H9 (cell line): ENCODE measurements around the gene IL18BP. TPM values are rescaled to one million over a fixed set of nuclear protein-coding genes. Genes with fewer than 3 reads are reported as not detected.

Experiments used
- DNase-seq: peaks from one replicate; pipeline ENCODE4 v3.0.0-alpha.2; 2017
- H2AFZ ChIP-seq: one replicate; pipeline ENCODE4 v1.6.1; 2013; ENCODE audit warnings: mild to moderate bottlenecking, low read length, control low read depth, moderate library complexity
- H2AK5ac ChIP-seq: 2 replicates; pipeline ENCODE4 v1.6.1; 2013; ENCODE audit warnings: low read length, control low read depth, mixed read lengths; ENCODE audit not compliant: insufficient read length
- H2BK120ac ChIP-seq: one replicate; pipeline ENCODE4 v1.6.1; 2013; ENCODE audit warnings: low read depth, mild to moderate bottlenecking, low read length, control low read depth, inconsistent platforms; ENCODE audit not compliant: poor library complexity, severe bottlenecking
- H2BK12ac ChIP-seq: 2 replicates; pipeline ENCODE4 v1.6.1; 2013; ENCODE audit warnings: low read length, control low read depth, mixed read lengths, low read depth; ENCODE audit not compliant: insufficient read length
- H2BK15ac ChIP-seq: 2 replicates; pipeline ENCODE4 v1.6.1; 2013; ENCODE audit warnings: low read depth, low read length, control low read depth
- H2BK20ac ChIP-seq: one replicate; pipeline ENCODE4 v1.6.1; 2013; ENCODE audit warnings: low read depth, mild to moderate bottlenecking, low read length, control low read depth, inconsistent platforms; ENCODE audit not compliant: poor library complexity, severe bottlenecking
- H2BK5ac ChIP-seq: 2 replicates; pipeline ENCODE4 v1.6.1; 2013; ENCODE audit warnings: low read length, control low read depth, mixed read lengths; ENCODE audit not compliant: insufficient read length
- H3K14ac ChIP-seq: 2 replicates; pipeline ENCODE4 v1.6.1; 2013; ENCODE audit warnings: low read length, control low read depth; ENCODE audit not compliant: insufficient read depth
- H3K18ac ChIP-seq: 2 replicates; pipeline ENCODE4 v1.6.1; 2013; ENCODE audit warnings: low read depth, mild to moderate bottlenecking, mixed read lengths, low read length, control low read depth; ENCODE audit not compliant: insufficient read length
- H3K23ac ChIP-seq: 2 replicates; pipeline ENCODE4 v1.6.1; 2013; ENCODE audit warnings: low read length, control low read depth, mixed read lengths, low read depth; ENCODE audit not compliant: insufficient read length
- H3K23me2 ChIP-seq: 2 replicates; pipeline ENCODE4 v1.6.1; 2013; ENCODE audit warnings: low read depth, mild to moderate bottlenecking, mixed read lengths, low read length, control low read depth; ENCODE audit not compliant: insufficient read length, poor library complexity, severe bottlenecking
- H3K27ac ChIP-seq: 2 replicates; pipeline ENCODE4 v1.5.1; 2013; ENCODE audit warnings: low read length, control low read depth, mixed read lengths, low read depth; ENCODE audit not compliant: insufficient read length
- H3K27me3 ChIP-seq: 2 replicates; pipeline ENCODE4 v1.6.1; 2013; ENCODE audit warnings: low read length, control low read depth, inconsistent platforms; ENCODE audit not compliant: insufficient read depth
- H3K4ac ChIP-seq: 2 replicates; pipeline ENCODE4 v1.6.1; 2013; ENCODE audit warnings: low read depth, mild to moderate bottlenecking, control low read depth, inconsistent platforms, low read length, moderate library complexity
- H3K4me1 ChIP-seq: 2 replicates; pipeline ENCODE4 v1.6.1; 2013; ENCODE audit warnings: low read length, control low read depth, inconsistent platforms; ENCODE audit not compliant: insufficient read depth
- H3K4me2 ChIP-seq: 2 replicates; pipeline ENCODE4 v1.6.1; 2013; ENCODE audit warnings: low read length, control low read depth, mixed read lengths; ENCODE audit not compliant: insufficient read length, insufficient read depth
- H3K56ac ChIP-seq: 2 replicates; pipeline ENCODE4 v1.6.1; 2013; ENCODE audit warnings: low read depth, mild to moderate bottlenecking, mixed read lengths, low read length, control low read depth; ENCODE audit not compliant: insufficient read length
- H3K79me1 ChIP-seq: 2 replicates; pipeline ENCODE4 v1.6.1; 2013; ENCODE audit warnings: low read depth, mild to moderate bottlenecking, moderate library complexity, low read length, control low read depth, inconsistent platforms; ENCODE audit not compliant: insufficient read depth, poor library complexity, severe bottlenecking
- H3K79me2 ChIP-seq: 2 replicates; pipeline ENCODE4 v1.6.1; 2013; ENCODE audit warnings: low read length, control low read depth, inconsistent platforms; ENCODE audit not compliant: insufficient read depth
- H3K9ac ChIP-seq: 2 replicates; pipeline ENCODE4 v1.6.1; 2013; ENCODE audit warnings: low read length, control low read depth, mixed read lengths; ENCODE audit not compliant: insufficient read length; ENCODE audit errors: extremely low read depth
- H3K9me3 ChIP-seq: one replicate; pipeline ENCODE4 v1.6.1; 2013; ENCODE audit warnings: low read depth, low read length, inconsistent platforms; ENCODE audit not compliant: control insufficient read depth
- H3T11ph ChIP-seq: one replicate; pipeline ENCODE4 v1.6.1; 2013; ENCODE audit warnings: mild to moderate bottlenecking, low read length, control low read depth, inconsistent platforms
- H4K20me1 ChIP-seq: one replicate; pipeline ENCODE4 v1.6.1; 2013; ENCODE audit not compliant: control insufficient read depth, insufficient read length, insufficient read depth
- H4K5ac ChIP-seq: 2 replicates; pipeline ENCODE4 v1.6.1; 2013; ENCODE audit warnings: low read depth, mild to moderate bottlenecking, mixed read lengths, low read length, control low read depth; ENCODE audit not compliant: insufficient read length
- H4K8ac ChIP-seq: replicated peaks from 2 replicates; pipeline ENCODE4 v1.6.1; 2013; ENCODE audit warnings: low read length, control low read depth, mixed read lengths, low read depth; ENCODE audit not compliant: insufficient read length
- H4K91ac ChIP-seq: 2 replicates; pipeline ENCODE4 v1.6.1; 2013; ENCODE audit warnings: low read depth, mild to moderate bottlenecking, moderate library complexity, mixed read lengths, low read length, control low read depth; ENCODE audit not compliant: insufficient read length
- H3K27ac Mint-ChIP-seq, 3 experiments: 2 replicates in 2 of 3; 3 replicates in 1 of 3; pipeline ENCODE4 v1.8.0; 2020 to 2021; ENCODE audit warnings: mixed read lengths in 3 of 3, mild to moderate bottlenecking in 1 of 3, moderate library complexity in 1 of 3
- H3K27me3 Mint-ChIP-seq: 2 replicates; pipeline ENCODE4 v1.8.0; 2021; ENCODE audit warnings: low read depth, mild to moderate bottlenecking, moderate library complexity, mixed read lengths
- H3K36me3 Mint-ChIP-seq, 3 experiments: 2 replicates in 2 of 3; 3 replicates in 1 of 3; pipeline ENCODE4 v1.8.0; 2020 to 2021; ENCODE audit warnings: low read depth in 3 of 3, mixed read lengths in 3 of 3; ENCODE audit not compliant: insufficient read depth in 1 of 3
- H3K4me1 Mint-ChIP-seq, 2 experiments: 2 replicates each; pipeline ENCODE4 v1.8.0; 2020; ENCODE audit warnings: mixed read lengths in 2 of 2
- H3K4me3 Mint-ChIP-seq, 2 experiments: 2 replicates in 1 of 2; 3 replicates in 1 of 2; pipeline ENCODE4 v1.8.0; 2020 to 2021; ENCODE audit warnings: mild to moderate bottlenecking in 2 of 2, mixed read lengths in 2 of 2, moderate library complexity in 1 of 2
- H3K9me3 Mint-ChIP-seq, 2 experiments: 2 replicates in 1 of 2; 3 replicates in 1 of 2; pipeline ENCODE4 v1.8.0; 2020; ENCODE audit warnings: mild to moderate bottlenecking in 2 of 2, mixed read lengths in 2 of 2, moderate library complexity in 1 of 2
- CTCF ChIP-seq: fragments of 200-600 bp; sonication (generic); conservative IDR thresholded peaks from 3 replicates; pipeline ENCODE4 v1.8.0; 2021; ENCODE audit warnings: antibody characterized with exemption, mild to moderate bottlenecking
- WGBS: extraction: QIAGEN DNeasy Blood & Tissue Kit; methylation state at CpG from one replicate; pipeline ENCODE4 v1.1.7; 2013; ENCODE audit warnings: missing lambda C conversion rate, low lambda C conversion rate, mixed read lengths; ENCODE audit not compliant: insufficient read length; ENCODE audit errors: extremely low coverage; 5-methylcytosine and 5-hydroxymethylcytosine counted together
- total RNA-seq: library from RNA; stranded (reverse); gene quantifications from 2 replicates; pipeline ENCODE4 v1.2.1, GENCODE V29; 2021

The IL18BP gene
- total RNA-seq, 1 experiment from 2014 or later: 10.2 TPM

DNA sequence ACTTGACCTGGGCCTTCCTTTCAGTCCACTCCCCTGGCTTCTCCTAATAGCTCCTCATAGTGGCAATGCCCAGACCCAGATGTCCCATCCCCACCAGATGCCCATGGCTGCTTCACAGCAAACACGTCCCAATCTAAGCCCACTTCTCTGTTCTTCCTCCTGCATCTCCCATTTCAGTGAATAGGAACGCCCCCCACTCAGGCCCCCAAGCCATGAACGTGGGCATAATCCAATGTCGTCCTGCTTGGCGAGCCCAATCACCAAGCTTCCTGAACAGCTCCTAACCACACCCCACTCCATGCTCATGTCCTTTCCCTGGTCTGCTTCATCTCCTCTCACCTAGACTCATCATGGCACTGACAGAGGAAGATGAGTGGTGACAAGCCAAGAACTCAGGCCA is 8.9 kb downstream of the IL18BP start:
- H3K36me3 Mint-ChIP-seq: peaks cover 47 to 92% (median 90%) of the 10 kb centered on the region in 3 experiments
- H3K4me1 Mint-ChIP-seq: no peaks in the 10 kb centered on the region

More for the DNA sequence above, 8.9 kb downstream of the IL18BP start:
- Histone ChIP-seq H2BK15ac (no peak overlapping the region), H3K9ac (no peak overlapping the region), H3K23me2 (no peaks in the 10 kb centered on the region), H3K4me1 (no peaks in the 10 kb centered on the region), H3K56ac (no peak overlapping the region), H4K5ac (no peak overlapping the region), H3K79me2 (no peaks in the 10 kb centered on the region), H3K9me3 (no peaks in the 10 kb centered on the region), H3K4ac (no peak overlapping the region), H4K20me1 (no peaks in the 10 kb centered on the region), H4K8ac (no peak overlapping the region), H2AFZ (no peak overlapping the region), H3K4me2 (no peak overlapping the region), H3T11ph (no peak overlapping the region), H3K14ac (no peak overlapping the region), H3K79me1 (no peaks in the 10 kb centered on the region), H3K18ac (no peak overlapping the region), H2BK5ac (no peak overlapping the region), H4K91ac (no peak overlapping the region), H2BK12ac (no peak overlapping the region), H2AK5ac (no peak overlapping the region), H3K23ac (no peak overlapping the region), H3K27ac (no peak overlapping the region), H2BK120ac (no peak overlapping the region), H3K27me3 (no peaks in the 10 kb centered on the region), H2BK20ac (no peak overlapping the region)
- no peak for DNase-seq
- H3K27me3 Mint-ChIP-seq: peaks cover 7% of the 10 kb centered on the region; the same call in 1 of the 2 replicates
- no peak for TF ChIP-seq CTCF
- WGBS: no CpG with 5 or more reads among the region's 5 CpGs
- H3K4me3 Mint-ChIP-seq: no peak overlapping the region
- H3K27ac Mint-ChIP-seq: peak overlapping the region in 1 of 3 experiments; percentile 73; a peak in 2 of 7 replicates
- no peaks in the 10 kb centered on the region for H3K9me3 Mint-ChIP-seq
